ENCODE data around the gene TMEM129.

The TMEM129 gene

DNA sequence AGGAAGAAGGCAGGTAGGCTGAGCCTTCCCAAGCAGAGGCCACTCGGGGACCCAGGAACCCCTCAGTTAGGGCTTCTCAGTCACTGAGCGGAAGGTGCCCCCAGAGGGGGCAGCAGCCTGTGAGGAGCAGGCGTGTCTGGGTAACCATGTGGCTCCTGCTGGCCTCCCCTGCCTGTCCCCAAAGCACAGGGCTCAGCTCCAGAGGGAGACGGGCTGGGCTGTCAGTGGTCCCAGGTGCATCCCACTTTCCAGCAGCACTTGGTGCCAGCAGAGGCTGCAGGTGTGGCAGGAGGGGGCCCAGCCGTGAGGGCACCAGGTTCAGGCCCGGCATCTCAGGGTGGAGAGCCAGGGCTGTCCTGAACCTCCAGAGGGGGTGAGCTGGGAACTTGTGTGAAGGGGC is 22.9 kb upstream of the TMEM129 start:
- no peak for DNase-seq

DNA sequence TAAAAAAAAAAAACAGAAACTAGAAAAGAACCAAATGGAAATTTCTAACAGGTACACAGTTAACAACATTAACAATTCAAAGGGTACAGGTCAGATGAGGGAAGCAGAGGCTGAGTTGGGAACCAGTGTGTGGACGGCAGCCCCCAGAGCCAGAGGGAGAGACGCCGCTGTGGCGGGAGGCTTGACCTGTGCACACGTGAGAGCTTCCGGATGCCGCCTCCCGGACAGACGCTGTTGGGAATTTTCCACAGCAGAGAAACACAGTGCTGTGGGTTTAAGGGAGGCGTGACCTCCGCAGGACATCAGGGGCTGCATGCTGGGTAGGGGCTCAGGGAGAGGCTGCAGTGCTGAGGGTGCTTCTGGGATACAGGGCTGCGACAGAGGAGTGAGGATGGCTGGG is 22.4 kb upstream of the TMEM129 start:
- no peak for DNase-seq

DNA sequence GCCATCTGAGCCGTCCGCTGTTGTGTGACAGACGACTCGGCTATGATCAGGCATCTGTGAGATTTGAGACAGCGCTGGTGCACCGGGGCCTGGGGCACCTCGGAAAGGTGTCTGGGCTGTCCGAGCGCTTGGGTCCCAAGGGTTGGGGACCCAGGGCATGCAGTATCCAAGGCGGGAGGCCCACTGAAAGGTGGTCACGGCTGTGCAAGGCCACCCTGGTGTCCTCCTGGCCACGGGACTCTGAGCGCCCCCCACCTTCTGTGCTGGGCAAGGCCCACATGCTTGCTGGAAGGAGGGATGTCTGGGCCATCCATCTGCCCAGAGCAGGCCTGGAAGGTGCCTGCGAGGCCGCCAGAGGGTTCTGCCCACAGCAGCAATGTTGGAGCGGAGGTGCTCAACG is 20.1 kb upstream of the TMEM129 start:
- DNase-seq, result no peak

DNA sequence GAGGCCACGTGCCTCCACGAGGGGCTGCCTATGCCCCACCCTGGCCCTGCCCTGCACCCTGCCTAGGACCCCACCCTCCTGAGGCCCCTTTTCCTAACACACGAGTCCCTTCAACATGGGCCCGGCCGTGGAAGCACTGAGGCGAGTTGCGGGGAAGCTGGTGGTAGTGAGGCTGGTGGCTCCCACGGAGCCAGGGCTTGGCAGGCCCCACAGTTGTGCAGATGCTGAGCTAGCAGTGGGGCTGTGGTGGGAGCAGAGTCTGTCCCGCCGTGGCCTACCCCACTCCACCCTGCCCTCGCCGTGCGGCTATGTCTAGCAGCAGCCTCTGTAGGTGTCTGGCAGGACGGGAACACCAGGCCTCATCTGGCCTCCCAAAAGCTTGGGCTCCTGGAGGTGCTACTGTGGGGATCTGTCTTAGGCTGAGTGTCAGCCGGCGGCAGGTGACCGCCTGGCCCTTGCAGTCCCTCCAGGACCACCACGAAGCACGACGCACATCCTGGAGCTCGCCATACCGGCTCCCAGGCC is 19.0 kb upstream of the TMEM129 start:
- DNase-seq, result no peak

DNA sequence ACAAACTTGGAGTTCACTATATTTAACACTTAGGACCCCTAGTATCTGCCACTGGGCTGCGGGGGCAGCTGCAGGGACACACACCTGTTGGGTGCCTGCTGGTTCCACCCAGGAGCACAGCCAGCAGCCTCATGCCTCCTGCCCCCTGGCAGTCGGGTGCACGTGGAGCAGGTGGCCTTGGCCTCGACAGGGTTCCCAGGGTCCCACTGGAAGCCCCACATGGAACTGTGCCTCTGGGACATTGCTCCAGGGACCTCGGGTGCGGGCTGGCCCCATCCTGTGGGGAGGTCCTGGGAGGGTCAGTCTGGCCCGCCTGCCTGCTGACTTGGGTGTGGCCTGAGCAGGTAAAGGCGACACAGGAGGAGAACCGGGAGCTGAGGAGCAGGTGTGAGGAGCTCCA is 18.2 kb upstream of the TMEM129 start:
- DNase-seq, result no peak

- no peak for DNase-seq
These were observed 17.3 kb upstream of the TMEM129 start for GRCh38 chr4:1738410-1738809.

DNA sequence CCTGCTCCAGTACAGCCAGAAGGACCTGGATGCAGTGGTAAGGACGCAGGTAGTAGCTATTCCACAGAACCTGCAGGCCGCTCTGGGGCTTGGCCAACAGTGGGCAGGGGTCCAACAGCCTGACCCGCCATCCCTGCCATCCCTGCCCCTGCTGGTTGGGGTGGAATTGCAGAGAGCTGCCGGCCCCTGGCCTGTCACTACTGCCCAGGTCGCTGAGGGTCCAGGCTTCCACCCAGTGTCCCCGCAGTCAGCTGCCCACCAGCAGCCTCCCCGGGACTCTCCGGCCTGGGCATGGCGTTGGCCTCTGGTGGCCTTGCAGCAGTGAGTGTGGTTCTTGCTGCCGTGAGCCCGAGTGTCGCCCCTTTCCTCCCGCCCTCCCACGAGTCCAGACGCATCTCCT is 16.5 kb upstream of the TMEM129 start:
- no peak for DNase-seq

DNA sequence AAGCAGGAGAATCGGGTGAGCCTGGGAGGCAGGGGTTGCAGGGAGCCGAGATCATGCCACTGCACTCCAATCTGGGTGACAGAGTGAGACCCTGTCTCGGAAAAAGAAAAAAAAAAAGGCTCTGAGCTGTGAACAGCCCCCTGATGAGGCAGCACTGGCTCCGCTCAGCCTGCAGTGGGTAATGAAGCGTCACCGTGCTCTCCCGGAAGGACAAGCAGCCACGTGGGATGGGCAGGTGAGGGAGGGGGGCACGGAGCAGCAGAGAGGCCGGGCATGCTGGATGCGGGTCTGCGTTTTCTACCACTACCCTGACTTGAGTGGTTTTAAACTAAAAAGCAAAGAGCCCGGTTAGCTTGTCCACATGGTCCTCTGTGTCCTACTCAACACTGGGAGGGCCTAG is 15.7 kb upstream of the TMEM129 start:
- no peak for DNase-seq

- DNase-seq, result no peak
These were observed 14.1 kb upstream of the TMEM129 start for GRCh38 chr4:1735215-1735614.

- no peak for DNase-seq
These were observed 11.8 kb upstream of the TMEM129 start for GRCh38 chr4:1732911-1733310.

- no peak for DNase-seq
These were observed 10.1 kb upstream of the TMEM129 start for GRCh38 chr4:1731180-1731579.

- no peak for DNase-seq
These were observed 9.5 kb upstream of the TMEM129 start for GRCh38 chr4:1730532-1731135.

DNA sequence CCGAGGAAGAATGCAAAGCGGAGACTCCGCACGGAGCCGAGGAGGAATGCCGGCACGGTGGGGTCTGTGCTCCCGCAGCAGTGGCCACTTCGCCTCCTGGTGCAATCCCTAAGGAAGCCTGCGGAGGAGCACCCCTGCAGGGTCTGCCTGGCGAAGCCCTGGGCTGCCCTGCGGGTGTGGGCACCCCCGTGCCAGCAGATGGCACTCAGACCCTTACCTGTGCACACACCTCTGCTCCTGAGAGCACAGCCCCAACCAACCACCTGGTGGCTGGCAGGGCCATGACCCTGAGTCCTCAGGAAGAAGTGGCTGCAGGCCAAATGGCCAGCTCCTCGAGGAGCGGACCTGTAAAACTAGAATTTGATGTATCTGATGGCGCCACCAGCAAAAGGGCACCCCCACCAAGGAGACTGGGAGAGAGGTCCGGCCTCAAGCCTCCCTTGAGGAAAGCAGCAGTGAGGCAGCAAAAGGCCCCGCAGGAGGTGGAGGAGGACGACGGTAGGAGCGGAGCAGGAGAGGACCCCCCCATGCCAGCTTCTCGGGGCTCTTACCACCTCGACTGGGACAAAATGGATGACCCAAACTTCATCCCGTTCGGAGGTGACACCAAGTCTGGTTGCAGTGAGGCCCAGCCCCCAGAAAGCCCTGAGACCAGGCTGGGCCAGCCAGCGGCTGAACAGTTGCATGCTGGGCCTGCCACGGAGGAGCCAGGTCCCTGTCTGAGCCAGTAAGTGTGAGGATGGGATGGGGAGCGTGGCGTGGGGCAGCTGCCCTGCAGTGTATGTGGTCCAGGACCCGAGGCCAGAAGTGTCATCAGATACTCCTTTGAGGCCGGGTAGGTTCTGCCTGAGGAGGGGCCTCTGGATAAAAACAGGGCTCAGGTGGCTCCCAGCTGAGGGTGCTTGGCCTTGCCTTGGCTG is 7.2 kb upstream of the TMEM129 start:
- no peak for DNase-seq

GRCh38 chr4:1727117-1728031 is 6.3 kb upstream of the TMEM129 start:
- no peak for DNase-seq

- DNase-seq, result peak; percentile 90
These were observed 5.2 kb upstream of the TMEM129 start for GRCh38 chr4:1726146-1726934.

- DNase-seq, result no peak
These were observed 4.4 kb upstream of the TMEM129 start for GRCh38 chr4:1725521-1725920.

GRCh38 chr4:1723131-1723801 is 2.1 kb upstream of the TMEM129 start:
- peak; percentile 71 for DNase-seq

DNA sequence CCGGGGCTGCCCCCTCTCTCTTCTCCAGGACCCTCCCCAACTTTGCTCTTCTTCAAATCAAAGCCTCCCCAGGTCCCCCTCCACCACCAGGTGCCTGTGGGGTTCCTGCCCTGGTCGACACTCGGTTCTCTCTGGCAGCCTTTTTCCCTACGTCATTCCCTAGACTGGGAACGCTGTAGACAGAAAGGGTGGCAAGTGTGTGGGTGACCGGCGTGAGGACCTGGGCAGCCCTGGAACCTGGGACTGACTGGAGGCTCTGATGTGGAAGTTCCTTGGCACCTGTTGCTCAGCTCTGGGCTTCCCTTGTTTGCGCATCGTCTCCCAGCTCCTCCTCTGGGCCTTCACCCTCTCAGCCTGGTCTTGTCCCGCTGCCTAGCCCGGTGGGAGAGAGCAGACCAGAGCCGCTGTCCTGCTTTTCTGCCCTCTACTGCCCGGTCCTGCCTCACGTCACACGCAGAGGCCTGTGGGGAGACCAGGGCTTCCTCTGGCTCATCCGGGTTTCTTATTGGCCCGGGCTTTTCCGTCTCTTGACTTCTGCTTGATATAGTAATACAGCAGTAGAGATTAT is 1.5 kb upstream of the TMEM129 start:
- DNase-seq, result no peak

- no peak for DNase-seq
These were observed 785 bp upstream of the TMEM129 start for GRCh38 chr4:1721666-1722550.

Measured in CD4-positive, alpha-beta T cell treated with Interleukin-17A for 1 hour (primary cell).